Measurements from ENCODE around the gene SLC6A8. TPM values are rescaled to one million over a fixed set of nuclear protein-coding genes. Genes with fewer than 3 reads are reported as not detected.
"Not testable (repeated sequence)": the region's sequence is repeated elsewhere in the genome, so short reads cannot be mapped to it uniquely, and the experiment has no call there.

SLC6A8 gene
- total RNA-seq, 4 donors from 2014 or later = 26.5 to 43.5 (median 34.5) TPM

- WGBS, 2 donors = 78 to 84% methylated on average over 27 of the region's 27 CpGs
Observed at GRCh38 chrX:153674219-153674851, 13.4 kb upstream of the SLC6A8 start.

GRCh38 chrX:153681175-153681574 lies 6.6 kb upstream of the SLC6A8 start:
- intact Hi-C loops (cut with DNase I; ENCODE audit: low total_unique reads) = no loop called here

More at GRCh38 chrX:153674219-153674851, 13.4 kb upstream of the SLC6A8 start:
- peak in 1 of 2 donors; percentile 76 for DNase-seq (ENCODE audit: low spot score in 2 of 2)
- H3K4me3 ChIP-seq (ENCODE audit: low read depth, poor library complexity, severe bottlenecking) = no peak overlapping the region
- intact Hi-C loops (cut with DNase I; ENCODE audit: low total_unique reads) = no loop called here
- TF ChIP-seq POLR2A (IDR thresholded peaks at IDR 0.05) (no peak), CTCF (IDR thresholded peaks at IDR 0.05) (no peak)

GRCh38 chrX:153683486-153683885 lies 4.2 kb upstream of the SLC6A8 start:
- H3K4me3 ChIP-seq (ENCODE audit: low read depth, poor library complexity, severe bottlenecking); intact Hi-C loops (cut with DNase I; ENCODE audit: low total_unique reads): not testable (repeated sequence)
- 97 to 99% methylated on average over 8 of the region's 8 CpGs for WGBS, 2 donors
- peak in 1 of 2 donors; percentile 75 for DNase-seq (ENCODE audit: low spot score in 2 of 2)

More at GRCh38 chrX:153681175-153681574, 6.6 kb upstream of the SLC6A8 start:
- DNase-seq (ENCODE audit: low spot score in 2 of 2) = peak in 1 of 2 donors; percentile 70
- TF ChIP-seq POLR2A (IDR thresholded peaks at IDR 0.05) (no peak), CTCF (IDR thresholded peaks at IDR 0.05) (no peak)
- no peak overlapping the region for H3K4me3 ChIP-seq (ENCODE audit: low read depth, poor library complexity, severe bottlenecking)
- 77 to 80% methylated on average over 12 of the region's 12 CpGs for WGBS, 2 donors

- WGBS, 2 donors = 63 to 68% methylated on average over 10 to 21 of the region's 21 CpGs
- peak in 1 of 2 donors; percentile 77 for DNase-seq (ENCODE audit: low spot score in 2 of 2)
- H3K4me3 ChIP-seq (ENCODE audit: low read depth, poor library complexity, severe bottlenecking) = no peak overlapping the region
- intact Hi-C loops (cut with DNase I; ENCODE audit: low total_unique reads) = no loop called here
- TF ChIP-seq CTCF (IDR thresholded peaks at IDR 0.05) (no peak), POLR2A (IDR thresholded peaks at IDR 0.05) (no peak)
Observed at GRCh38 chrX:153684467-153685155, 3.1 kb upstream of the SLC6A8 start.

- WGBS, 2 donors = 86% methylated on average over 13 of the region's 21 CpGs; no CpG with 5 or more reads in 1 of the 2 donors
- TF ChIP-seq POLR2A (IDR thresholded peaks at IDR 0.05) = no peak
- no peak overlapping the region for H3K4me3 ChIP-seq (ENCODE audit: low read depth, poor library complexity, severe bottlenecking)
- intact Hi-C loops (cut with DNase I; ENCODE audit: low total_unique reads) = no loop called here
- DNase-seq (ENCODE audit: low spot score in 2 of 2) = no peak
Observed at GRCh38 chrX:153685156-153685536, 2.6 kb upstream of the SLC6A8 start.

- no peak for TF ChIP-seq POLR2A (IDR thresholded peaks at IDR 0.05)
- TF ChIP-seq CTCF (IDR thresholded peaks at IDR 0.05) = no peak
- no peak for DNase-seq (ENCODE audit: low spot score in 2 of 2)
- intact Hi-C loops (cut with DNase I; ENCODE audit: low total_unique reads) = no loop called here
- WGBS, 2 donors = 67 to 80% methylated on average over 15 to 24 of the region's 24 CpGs
- H3K4me3 ChIP-seq (ENCODE audit: low read depth, poor library complexity, severe bottlenecking) = no peak overlapping the region
Observed at GRCh38 chrX:153685751-153686696, 1.7 kb upstream of the SLC6A8 start.
